ENCODE results near the gene SLC8A3.
A peak's percentile ranks its signal among the peaks of the same experiment; 100 is the strongest.

SLC8A3 gene

GRCh38 chr14:70107309-70107708 is 81.4 kb downstream of the SLC8A3 start:
- DNase-seq: no peak
- Histone ChIP-seq H3K4ac (ENCODE audit: low read depth, low read length) (no peak overlapping the region), H3K14ac (ENCODE audit: low read length) (no peak overlapping the region), H3K18ac (ENCODE audit: low read length) (no peak overlapping the region), H3K27me3 (ENCODE audit: insufficient read depth, low read length) (no peaks in the 10 kb centered on the region), H4K8ac (ENCODE audit: low read depth, low read length) (no peak overlapping the region), H2BK5ac (ENCODE audit: low read depth, low read length, poor library complexity) (no peak overlapping the region), H3K4me3 (ENCODE audit: low read depth, low read length) (no peak overlapping the region), H2AFZ (ENCODE audit: insufficient read depth, low read length, poor library complexity) (no peak overlapping the region), H3K79me2 (ENCODE audit: control insufficient read depth, insufficient read depth, low read length, poor library complexity) (no peaks in the 10 kb centered on the region), H2BK120ac (ENCODE audit: insufficient read depth, low read length, poor library complexity) (no peak overlapping the region), H3K79me1 (ENCODE audit: low read length) (no peaks in the 10 kb centered on the region), H3K4me2 (ENCODE audit: low read length) (no peak overlapping the region), H3K9me3 (ENCODE audit: insufficient read depth, low read depth, low read length) (no peaks in the 10 kb centered on the region), H3K36me3 (ENCODE audit: control insufficient read depth in 1 of 2, insufficient read depth in 2 of 2, low read length in 2 of 2) (no peaks in the 10 kb centered on the region), H2AK5ac (ENCODE audit: low read length) (no peak overlapping the region), H4K91ac (ENCODE audit: low read depth, low read length) (no peak overlapping the region), H4K12ac (ENCODE audit: low read depth, low read length) (no peak overlapping the region), H3K23ac (ENCODE audit: low read length) (no peak overlapping the region), H3K27ac (ENCODE audit: low read depth, low read length) (no peak overlapping the region), H3K4me1 (ENCODE audit: control insufficient read depth in 1 of 2, insufficient read depth in 2 of 2, low read length in 2 of 2) (no peaks in the 10 kb centered on the region), H2BK12ac (ENCODE audit: low read length) (no peak overlapping the region), H3K9ac (ENCODE audit: low read length) (no peak overlapping the region)
- WGBS (ENCODE audit: extremely low coverage, insufficient coverage, insufficient read length): no CpG with 5 or more reads among the region's 2 CpGs

GRCh38 chr14:70100071-70100470 is 88.7 kb downstream of the SLC8A3 start:
- H3K27ac ChIP-seq (ENCODE audit: low read depth, low read length): no peak overlapping the region
- H2AFZ ChIP-seq (ENCODE audit: insufficient read depth, low read length, poor library complexity): no peak overlapping the region
- H3K4me3 ChIP-seq (ENCODE audit: low read depth, low read length): no peak overlapping the region
- H3K79me1 ChIP-seq (ENCODE audit: low read length): no peaks in the 10 kb centered on the region
- H4K91ac ChIP-seq (ENCODE audit: low read depth, low read length): no peak overlapping the region
- WGBS (ENCODE audit: extremely low coverage, insufficient coverage, insufficient read length): 100% methylated on average over 1 of the region's 3 CpGs
- no peak overlapping the region for H3K4me2 ChIP-seq (ENCODE audit: low read length)
- no peak overlapping the region for H3K18ac ChIP-seq (ENCODE audit: low read length)
- H2AK5ac ChIP-seq (ENCODE audit: low read length): no peak overlapping the region
- no peak overlapping the region for H4K8ac ChIP-seq (ENCODE audit: low read depth, low read length)
- H3K23ac ChIP-seq (ENCODE audit: low read length): no peak overlapping the region
- no peaks in the 10 kb centered on the region for H3K36me3 ChIP-seq (ENCODE audit: control insufficient read depth in 1 of 2, insufficient read depth in 2 of 2, low read length in 2 of 2)
- no peaks in the 10 kb centered on the region for H3K79me2 ChIP-seq (ENCODE audit: control insufficient read depth, insufficient read depth, low read length, poor library complexity)
- no peak overlapping the region for H4K12ac ChIP-seq (ENCODE audit: low read depth, low read length)
- H2BK120ac ChIP-seq (ENCODE audit: insufficient read depth, low read length, poor library complexity): no peak overlapping the region
- H2BK5ac ChIP-seq (ENCODE audit: low read depth, low read length, poor library complexity): no peak overlapping the region
- no peak overlapping the region for H2BK12ac ChIP-seq (ENCODE audit: low read length)
- no peak for DNase-seq
- H3K4ac ChIP-seq (ENCODE audit: low read depth, low read length): no peak overlapping the region
- H3K9ac ChIP-seq (ENCODE audit: low read length): no peak overlapping the region
- no peaks in the 10 kb centered on the region for H3K4me1 ChIP-seq (ENCODE audit: control insufficient read depth in 1 of 2, insufficient read depth in 2 of 2, low read length in 2 of 2)
- no peaks in the 10 kb centered on the region for H3K27me3 ChIP-seq (ENCODE audit: insufficient read depth, low read length)
- no peak overlapping the region for H3K14ac ChIP-seq (ENCODE audit: low read length)
- H3K9me3 ChIP-seq (ENCODE audit: insufficient read depth, low read depth, low read length): no peaks in the 10 kb centered on the region

- Histone ChIP-seq H3K79me1 (ENCODE audit: low read length) (no peaks in the 10 kb centered on the region), H3K4me3 (ENCODE audit: low read depth, low read length) (peak overlapping the region; percentile 43)
These were observed 90.4 kb downstream of the SLC8A3 start for GRCh38 chr14:70098250-70098809.

GRCh38 chr14:70097576-70098249 is 91.0 kb downstream of the SLC8A3 start:
- Histone ChIP-seq H3K27me3 (ENCODE audit: insufficient read depth, low read length) (no peaks in the 10 kb centered on the region), H4K91ac (ENCODE audit: low read depth, low read length) (no peak overlapping the region), H3K36me3 (ENCODE audit: control insufficient read depth in 1 of 2, insufficient read depth in 2 of 2, low read length in 2 of 2) (no peaks in the 10 kb centered on the region), H3K4me1 (ENCODE audit: control insufficient read depth in 1 of 2, insufficient read depth in 2 of 2, low read length in 2 of 2) (no peaks in the 10 kb centered on the region), H4K8ac (ENCODE audit: low read depth, low read length) (no peak overlapping the region), H3K9me3 (ENCODE audit: insufficient read depth, low read depth, low read length) (no peaks in the 10 kb centered on the region), H3K4me2 (ENCODE audit: low read length) (no peak overlapping the region), H2AFZ (ENCODE audit: insufficient read depth, low read length, poor library complexity) (no peak overlapping the region), H3K79me2 (ENCODE audit: control insufficient read depth, insufficient read depth, low read length, poor library complexity) (no peaks in the 10 kb centered on the region), H3K23ac (ENCODE audit: low read length) (no peak overlapping the region), H3K4me3 (ENCODE audit: low read depth, low read length) (no peak overlapping the region), H2AK5ac (ENCODE audit: low read length) (no peak overlapping the region), H2BK5ac (ENCODE audit: low read depth, low read length, poor library complexity) (no peak overlapping the region), H2BK120ac (ENCODE audit: insufficient read depth, low read length, poor library complexity) (no peak overlapping the region), H2BK12ac (ENCODE audit: low read length) (no peak overlapping the region), H4K12ac (ENCODE audit: low read depth, low read length) (no peak overlapping the region), H3K9ac (ENCODE audit: low read length) (no peak overlapping the region), H3K27ac (ENCODE audit: low read depth, low read length) (no peak overlapping the region), H3K4ac (ENCODE audit: low read depth, low read length) (no peak overlapping the region), H3K14ac (ENCODE audit: low read length) (no peak overlapping the region), H3K18ac (ENCODE audit: low read length) (no peak overlapping the region), H3K79me1 (ENCODE audit: low read length) (no peaks in the 10 kb centered on the region)
- DNase-seq: no peak
- WGBS (ENCODE audit: extremely low coverage, insufficient coverage, insufficient read length): no CpG with 5 or more reads among the region's 1 CpG

More at GRCh38 chr14:70098250-70098809, 90.4 kb downstream of the SLC8A3 start:
- no peak overlapping the region for H3K14ac ChIP-seq (ENCODE audit: low read length)
- no peak overlapping the region for H3K4me2 ChIP-seq (ENCODE audit: low read length)
- no peaks in the 10 kb centered on the region for H3K36me3 ChIP-seq (ENCODE audit: control insufficient read depth in 1 of 2, insufficient read depth in 2 of 2, low read length in 2 of 2)
- no peak for DNase-seq
- no peak overlapping the region for H3K9ac ChIP-seq (ENCODE audit: low read length)
- no peak overlapping the region for H2BK12ac ChIP-seq (ENCODE audit: low read length)
- H3K79me2 ChIP-seq (ENCODE audit: control insufficient read depth, insufficient read depth, low read length, poor library complexity): no peaks in the 10 kb centered on the region
- H3K4ac ChIP-seq (ENCODE audit: low read depth, low read length): no peak overlapping the region
- no peak overlapping the region for H4K91ac ChIP-seq (ENCODE audit: low read depth, low read length)
- no peak overlapping the region for H4K12ac ChIP-seq (ENCODE audit: low read depth, low read length)
- H3K27ac ChIP-seq (ENCODE audit: low read depth, low read length): no peak overlapping the region
- no peaks in the 10 kb centered on the region for H3K9me3 ChIP-seq (ENCODE audit: insufficient read depth, low read depth, low read length)
- H3K23ac ChIP-seq (ENCODE audit: low read length): no peak overlapping the region
- no peak overlapping the region for H2AFZ ChIP-seq (ENCODE audit: insufficient read depth, low read length, poor library complexity)
- no peak overlapping the region for H3K18ac ChIP-seq (ENCODE audit: low read length)
- no CpG with 5 or more reads among the region's 6 CpGs for WGBS (ENCODE audit: extremely low coverage, insufficient coverage, insufficient read length)
- no peak overlapping the region for H2BK5ac ChIP-seq (ENCODE audit: low read depth, low read length, poor library complexity)
- no peak overlapping the region for H2AK5ac ChIP-seq (ENCODE audit: low read length)
- no peak overlapping the region for H2BK120ac ChIP-seq (ENCODE audit: insufficient read depth, low read length, poor library complexity)
- no peaks in the 10 kb centered on the region for H3K27me3 ChIP-seq (ENCODE audit: insufficient read depth, low read length)
- H4K8ac ChIP-seq (ENCODE audit: low read depth, low read length): no peak overlapping the region
- no peaks in the 10 kb centered on the region for H3K4me1 ChIP-seq (ENCODE audit: control insufficient read depth in 1 of 2, insufficient read depth in 2 of 2, low read length in 2 of 2)
